DND-41 (cell line): ENCODE measurements around the gene TPK1.

ENCODE experiments used
- CTCF ChIP-seq: IDR thresholded peaks from 2 replicates; pipeline ENCODE4 v1.5.1; 2012; ENCODE audit warnings: borderline replicate concordance, low read length, moderate library complexity, mild to moderate bottlenecking; ENCODE audit not compliant: poor library complexity, severe bottlenecking; ENCODE audit errors: extremely low read depth
- EZH2 ChIP-seq: IDR thresholded peaks from 3 replicates; pipeline ENCODE4 v1.6.1; 2012; ENCODE audit warnings: borderline replicate concordance, low read depth, mild to moderate bottlenecking, moderate library complexity, low read length, inconsistent platforms; ENCODE audit not compliant: severe bottlenecking

- TF ChIP-seq CTCF = no peak
- no peak for TF ChIP-seq EZH2
Measured at GRCh38 chr7:144713850-144714249, 122.0 kb downstream of the TPK1 start.
